PFSK-1 (cell line): ENCODE data around the gene SELP.

Source experiments
- FOXP2 ChIP-seq: optimal IDR thresholded peaks from 2 replicates; pipeline ENCODE3; 2011; ENCODE audit warnings: borderline replicate concordance, control low read depth, inconsistent platforms; ENCODE audit not compliant: insufficient read depth; ENCODE audit errors: extremely low read length, extremely low read depth
- POLR2AphosphoS5 ChIP-seq: IDR thresholded peaks from 2 replicates; pipeline ENCODE4 v1.6.1; 2012; ENCODE audit warnings: low read depth, mild to moderate bottlenecking, control low read depth, low read length, moderate library complexity
- REST ChIP-seq, 2 experiments: IDR thresholded peaks; 2 replicates each; pipeline versions ENCODE4 v1.6.1 to v1.8.0; 2011 to 2012; ENCODE audit warnings: low read depth in 2 of 2, low read length in 2 of 2, control low read depth in 1 of 2, inconsistent platforms in 1 of 2, mild to moderate bottlenecking in 1 of 2, moderate library complexity in 1 of 2; ENCODE audit not compliant: insufficient read depth in 1 of 2
- SIN3A ChIP-seq: IDR thresholded peaks from 2 replicates; pipeline ENCODE4 v1.6.1; 2012; ENCODE audit warnings: mild to moderate bottlenecking, low read length, moderate library complexity, borderline replicate concordance; ENCODE audit not compliant: insufficient read depth
- TAF1 ChIP-seq: IDR thresholded peaks from 2 replicates; pipeline ENCODE4 v1.6.1; 2012; ENCODE audit warnings: low read length, control low read depth, borderline replicate concordance; ENCODE audit not compliant: insufficient read depth

SELP gene

GRCh38 chr1:169588785-169589485, 41.0 kb downstream of the SELP start:
- TF ChIP-seq SIN3A, result no peak
- no peak for TF ChIP-seq POLR2AphosphoS5
- no peak for TF ChIP-seq FOXP2
- TF ChIP-seq REST (IDR thresholded peaks at IDR 0.05; ENCODE audit: insufficient read depth in 1 of 2, low read depth in 2 of 2, low read length in 2 of 2), result no peak
- TF ChIP-seq TAF1, result no peak

GRCh38 chr1:169588112-169588511, 41.8 kb downstream of the SELP start:
- TF ChIP-seq POLR2AphosphoS5 (no peak), TAF1 (no peak), REST (IDR thresholded peaks at IDR 0.05; ENCODE audit: insufficient read depth in 1 of 2, low read depth in 2 of 2, low read length in 2 of 2) (no peak), FOXP2 (no peak), SIN3A (no peak)

- TF ChIP-seq REST (IDR thresholded peaks at IDR 0.05; ENCODE audit: insufficient read depth in 1 of 2, low read depth in 2 of 2, low read length in 2 of 2) (no peak), TAF1 (no peak), FOXP2 (no peak), SIN3A (no peak), POLR2AphosphoS5 (no peak)
Measured at GRCh38 chr1:169586395-169587255, 43.3 kb downstream of the SELP start, which contains the start of gene F5. Gene F5 (minus strand): TSS chr1:169586481. CDS start chr1:169586386, 95 bp downstream.

GRCh38 chr1:169586067-169586394, 43.9 kb downstream of the SELP start:
- TF ChIP-seq POLR2AphosphoS5 (no peak), TAF1 (no peak), FOXP2 (no peak), SIN3A (no peak), REST (IDR thresholded peaks at IDR 0.05; ENCODE audit: insufficient read depth in 1 of 2, low read depth in 2 of 2, low read length in 2 of 2) (no peak)
